ENCODE data around the gene NYAP2.

NYAP2 gene

DNA sequence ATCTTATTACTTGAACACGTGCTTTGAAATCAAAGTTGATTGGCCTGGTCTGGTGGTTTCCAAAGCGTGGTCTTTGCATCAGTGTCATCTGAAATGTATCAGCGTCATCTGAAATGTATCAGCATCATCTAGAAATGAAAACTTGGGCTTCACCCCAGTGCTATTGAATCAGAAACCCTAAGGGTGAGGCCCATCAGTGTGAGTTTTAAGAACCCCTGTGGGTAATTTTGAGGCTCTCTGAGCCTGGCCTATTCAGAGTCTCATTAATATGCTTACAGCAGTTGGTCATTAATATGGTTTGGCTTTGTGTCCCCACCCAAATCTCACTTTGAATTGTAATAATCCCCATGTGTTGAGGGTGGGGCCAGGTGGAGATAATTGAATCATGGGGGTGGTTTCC, 85.2 kb downstream of the NYAP2 start:
- H3K4me1 ChIP-seq (ENCODE audit: control insufficient read depth, insufficient read depth, low read length) = no peaks in the 10 kb centered on the region
- no peak overlapping the region for H3K9ac ChIP-seq (ENCODE audit: low read length)
- H3K36me3 ChIP-seq (ENCODE audit: control insufficient read depth, insufficient read depth, low read length) = no peaks in the 10 kb centered on the region
- H3K4me3 ChIP-seq (ENCODE audit: low read depth, low read length) = no peak overlapping the region
- no peak overlapping the region for H3K27ac ChIP-seq (ENCODE audit: low read depth, low read length)
- no peaks in the 10 kb centered on the region for H3K9me3 ChIP-seq (ENCODE audit: control insufficient read depth, insufficient read depth, low read depth, low read length)
- H3K27me3 ChIP-seq (ENCODE audit: control insufficient read depth, insufficient read depth, low read length) = no peaks in the 10 kb centered on the region

DNA sequence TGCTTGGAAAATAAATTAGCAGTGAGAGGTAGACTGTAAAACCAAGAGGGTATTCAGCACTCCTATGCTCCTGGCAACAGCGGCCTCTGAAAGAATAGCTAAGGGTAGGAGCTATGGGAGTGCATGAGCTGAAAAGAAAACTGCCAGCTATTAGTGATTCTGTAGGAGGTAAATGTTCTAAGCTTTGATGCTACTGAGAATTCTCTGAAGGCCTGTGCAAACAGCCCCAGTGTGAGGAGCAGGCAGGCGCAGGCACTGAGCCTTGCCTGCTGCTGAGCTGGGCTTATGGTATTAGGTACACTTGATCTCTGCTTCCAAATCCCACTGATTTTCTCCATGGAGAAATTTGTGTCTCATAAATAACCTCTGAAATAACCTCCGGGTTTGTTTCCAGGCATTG, 86.7 kb downstream of the NYAP2 start:
- Histone ChIP-seq H3K4me1 (ENCODE audit: control insufficient read depth, insufficient read depth, low read length) (no peaks in the 10 kb centered on the region), H3K27ac (ENCODE audit: low read depth, low read length) (no peak overlapping the region), H3K9ac (ENCODE audit: low read length) (no peak overlapping the region), H3K36me3 (ENCODE audit: control insufficient read depth, insufficient read depth, low read length) (no peaks in the 10 kb centered on the region), H3K9me3 (ENCODE audit: control insufficient read depth, insufficient read depth, low read depth, low read length) (no peaks in the 10 kb centered on the region), H3K4me3 (ENCODE audit: low read depth, low read length) (no peak overlapping the region), H3K27me3 (ENCODE audit: control insufficient read depth, insufficient read depth, low read length) (no peaks in the 10 kb centered on the region)

- H3K27me3 ChIP-seq (ENCODE audit: control insufficient read depth, insufficient read depth, low read length) = no peaks in the 10 kb centered on the region
These were observed 88.4 kb downstream of the NYAP2 start for GRCh38 chr2:225487878-225488416.

GRCh38 chr2:225488743-225489142, 89.2 kb downstream of the NYAP2 start:
- Histone ChIP-seq H3K4me1 (ENCODE audit: control insufficient read depth, insufficient read depth, low read length) (no peaks in the 10 kb centered on the region), H3K4me3 (ENCODE audit: low read depth, low read length) (no peak overlapping the region), H3K9me3 (ENCODE audit: control insufficient read depth, insufficient read depth, low read depth, low read length) (no peaks in the 10 kb centered on the region), H3K9ac (ENCODE audit: low read length) (no peak overlapping the region), H3K27ac (ENCODE audit: low read depth, low read length) (no peak overlapping the region), H3K27me3 (ENCODE audit: control insufficient read depth, insufficient read depth, low read length) (no peaks in the 10 kb centered on the region), H3K36me3 (ENCODE audit: control insufficient read depth, insufficient read depth, low read length) (no peaks in the 10 kb centered on the region)

More at GRCh38 chr2:225487878-225488416, 88.4 kb downstream of the NYAP2 start:
- H3K9ac ChIP-seq (ENCODE audit: low read length) = no peak overlapping the region
- H3K4me3 ChIP-seq (ENCODE audit: low read depth, low read length) = no peak overlapping the region
- H3K9me3 ChIP-seq (ENCODE audit: control insufficient read depth, insufficient read depth, low read depth, low read length) = no peaks in the 10 kb centered on the region
- no peaks in the 10 kb centered on the region for H3K4me1 ChIP-seq (ENCODE audit: control insufficient read depth, insufficient read depth, low read length)
- H3K27ac ChIP-seq (ENCODE audit: low read depth, low read length) = no peak overlapping the region
- H3K36me3 ChIP-seq (ENCODE audit: control insufficient read depth, insufficient read depth, low read length) = no peaks in the 10 kb centered on the region

DNA sequence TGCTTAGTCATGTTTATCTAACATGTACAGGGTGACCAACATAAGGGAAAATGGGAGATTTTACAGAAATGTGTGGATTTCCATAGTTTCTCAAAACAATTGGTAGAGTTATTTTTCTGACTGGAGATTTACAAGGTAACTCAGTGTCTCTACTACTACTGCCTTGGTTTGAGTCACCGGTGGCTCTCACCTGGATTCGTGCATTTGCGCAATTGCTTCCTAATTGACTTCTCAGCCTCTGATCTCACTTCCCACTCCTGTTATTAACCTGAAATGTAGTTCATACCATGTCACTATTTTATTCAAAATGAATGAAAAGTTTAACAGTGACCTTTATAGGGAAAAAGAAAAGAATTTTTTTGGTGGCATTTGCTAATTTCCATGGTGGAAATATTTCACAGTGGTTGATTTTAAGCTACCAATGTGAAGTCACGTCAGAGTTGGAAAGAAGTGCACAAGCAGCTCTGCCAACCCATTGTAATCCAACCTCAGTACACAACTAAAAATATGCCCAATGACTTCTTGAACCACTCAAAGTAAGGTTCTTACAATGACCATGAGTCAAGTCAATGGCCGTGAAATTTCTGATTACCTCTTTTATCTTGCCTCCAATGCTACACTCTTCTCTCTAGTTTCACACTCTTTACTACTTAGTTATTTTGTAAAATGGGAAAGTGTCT, 94.0 kb downstream of the NYAP2 start:
- Histone ChIP-seq H3K27ac (ENCODE audit: low read depth, low read length) (no peak overlapping the region), H3K4me1 (ENCODE audit: control insufficient read depth, insufficient read depth, low read length) (peaks cover 13% of the 10 kb centered on the region), H3K9me3 (ENCODE audit: control insufficient read depth, insufficient read depth, low read depth, low read length) (no peaks in the 10 kb centered on the region), H3K27me3 (ENCODE audit: control insufficient read depth, insufficient read depth, low read length) (no peaks in the 10 kb centered on the region), H3K9ac (ENCODE audit: low read length) (no peak overlapping the region), H3K4me3 (ENCODE audit: low read depth, low read length) (no peak overlapping the region), H3K36me3 (ENCODE audit: control insufficient read depth, insufficient read depth, low read length) (no peaks in the 10 kb centered on the region)

GRCh38 chr2:225494100-225494459, 94.6 kb downstream of the NYAP2 start:
- Histone ChIP-seq H3K4me1 (ENCODE audit: control insufficient read depth, insufficient read depth, low read length) (peaks cover 13% of the 10 kb centered on the region), H3K27ac (ENCODE audit: low read depth, low read length) (no peak overlapping the region), H3K27me3 (ENCODE audit: control insufficient read depth, insufficient read depth, low read length) (no peaks in the 10 kb centered on the region), H3K9me3 (ENCODE audit: control insufficient read depth, insufficient read depth, low read depth, low read length) (no peaks in the 10 kb centered on the region), H3K36me3 (ENCODE audit: control insufficient read depth, insufficient read depth, low read length) (no peaks in the 10 kb centered on the region), H3K4me3 (ENCODE audit: low read depth, low read length) (no peak overlapping the region), H3K9ac (ENCODE audit: low read length) (no peak overlapping the region)

DNA sequence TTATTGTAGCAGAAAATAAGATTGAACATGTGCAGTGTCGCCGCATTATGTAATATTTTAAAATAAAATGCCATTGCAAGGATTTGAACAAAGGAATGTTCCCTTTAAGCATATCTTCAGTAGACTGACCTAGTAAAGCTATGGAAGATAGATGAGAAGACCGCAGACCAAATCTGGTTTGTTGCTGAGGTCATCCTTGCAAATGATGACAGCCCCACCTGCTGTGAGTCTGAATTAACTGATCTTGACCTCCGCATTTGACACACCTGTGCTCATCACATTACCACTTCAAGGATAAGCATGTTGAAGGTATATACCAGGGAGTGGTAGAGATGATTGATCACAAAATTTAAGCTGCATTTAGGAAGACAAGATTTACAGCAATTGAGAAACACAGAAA, 96.2 kb downstream of the NYAP2 start:
- Histone ChIP-seq H3K36me3 (ENCODE audit: control insufficient read depth, insufficient read depth, low read length) (no peaks in the 10 kb centered on the region), H3K9ac (ENCODE audit: low read length) (no peak overlapping the region), H3K4me3 (ENCODE audit: low read depth, low read length) (no peak overlapping the region), H3K27me3 (ENCODE audit: control insufficient read depth, insufficient read depth, low read length) (no peaks in the 10 kb centered on the region), H3K27ac (ENCODE audit: low read depth, low read length) (no peak overlapping the region), H3K9me3 (ENCODE audit: control insufficient read depth, insufficient read depth, low read depth, low read length) (no peaks in the 10 kb centered on the region), H3K4me1 (ENCODE audit: control insufficient read depth, insufficient read depth, low read length) (peaks cover 13% of the 10 kb centered on the region)

GRCh38 chr2:225496568-225496967, 97.1 kb downstream of the NYAP2 start:
- Histone ChIP-seq H3K27ac (ENCODE audit: low read depth, low read length) (no peak overlapping the region), H3K27me3 (ENCODE audit: control insufficient read depth, insufficient read depth, low read length) (no peaks in the 10 kb centered on the region), H3K4me3 (ENCODE audit: low read depth, low read length) (no peak overlapping the region), H3K9ac (ENCODE audit: low read length) (no peak overlapping the region), H3K4me1 (ENCODE audit: control insufficient read depth, insufficient read depth, low read length) (peaks cover 13% of the 10 kb centered on the region), H3K36me3 (ENCODE audit: control insufficient read depth, insufficient read depth, low read length) (no peaks in the 10 kb centered on the region), H3K9me3 (ENCODE audit: control insufficient read depth, insufficient read depth, low read depth, low read length) (no peaks in the 10 kb centered on the region)

DNA sequence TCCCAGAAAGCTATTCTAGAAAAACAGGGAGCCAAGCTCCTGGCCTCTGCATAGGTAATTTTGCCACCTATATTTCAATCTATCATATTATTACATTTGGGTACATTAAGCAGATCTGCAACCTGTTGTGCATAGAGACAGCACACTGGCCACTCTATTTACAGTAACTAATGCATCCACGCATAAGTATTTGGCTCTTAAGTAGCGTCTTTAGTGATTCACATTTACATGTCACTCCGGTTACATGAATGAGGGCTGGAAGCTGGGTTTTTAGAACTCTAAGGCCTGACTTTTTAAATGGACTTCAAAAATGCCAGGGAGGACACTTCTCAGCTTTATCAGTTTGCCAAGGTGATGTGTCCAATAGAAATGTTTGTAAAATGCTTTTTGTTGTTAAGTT, 97.7 kb downstream of the NYAP2 start:
- H3K36me3 ChIP-seq (ENCODE audit: control insufficient read depth, insufficient read depth, low read length) = no peaks in the 10 kb centered on the region
- H3K27ac ChIP-seq (ENCODE audit: low read depth, low read length) = no peak overlapping the region
- no peaks in the 10 kb centered on the region for H3K9me3 ChIP-seq (ENCODE audit: control insufficient read depth, insufficient read depth, low read depth, low read length)
- H3K9ac ChIP-seq (ENCODE audit: low read length) = no peak overlapping the region
- no peak overlapping the region for H3K4me3 ChIP-seq (ENCODE audit: low read depth, low read length)
- H3K27me3 ChIP-seq (ENCODE audit: control insufficient read depth, insufficient read depth, low read length) = no peaks in the 10 kb centered on the region
- H3K4me1 ChIP-seq (ENCODE audit: control insufficient read depth, insufficient read depth, low read length) = peaks cover 13% of the 10 kb centered on the region

GRCh38 chr2:225501022-225501421, 101.5 kb downstream of the NYAP2 start:
- no peaks in the 10 kb centered on the region for H3K9me3 ChIP-seq (ENCODE audit: control insufficient read depth, insufficient read depth, low read depth, low read length)
- H3K9ac ChIP-seq (ENCODE audit: low read length) = no peak overlapping the region
- peaks cover 9% of the 10 kb centered on the region for H3K4me1 ChIP-seq (ENCODE audit: control insufficient read depth, insufficient read depth, low read length)
- no peaks in the 10 kb centered on the region for H3K27me3 ChIP-seq (ENCODE audit: control insufficient read depth, insufficient read depth, low read length)
- no peak overlapping the region for H3K27ac ChIP-seq (ENCODE audit: low read depth, low read length)
- H3K36me3 ChIP-seq (ENCODE audit: control insufficient read depth, insufficient read depth, low read length) = no peaks in the 10 kb centered on the region
- no peak overlapping the region for H3K4me3 ChIP-seq (ENCODE audit: low read depth, low read length)

DNA sequence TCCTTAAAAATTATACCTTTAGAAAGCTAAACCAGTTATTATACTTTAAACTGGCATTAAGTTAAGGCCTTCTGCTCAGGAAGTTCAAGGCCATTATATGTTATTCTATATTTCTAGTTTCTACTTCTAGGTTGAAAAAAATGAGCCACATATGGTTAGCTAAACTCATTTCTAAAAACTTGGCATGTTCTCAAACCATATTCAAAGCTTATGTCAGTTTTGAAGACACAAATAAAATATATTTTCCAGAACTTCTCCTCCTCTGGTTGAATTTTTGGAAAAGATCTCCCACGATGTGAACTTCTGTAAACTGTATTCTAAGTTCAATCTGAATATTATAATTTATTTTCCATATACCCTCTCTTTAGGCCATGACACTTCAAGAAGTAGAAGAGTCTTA, 103.5 kb downstream of the NYAP2 start:
- Histone ChIP-seq H3K36me3 (ENCODE audit: control insufficient read depth, insufficient read depth, low read length) (no peaks in the 10 kb centered on the region), H3K9ac (ENCODE audit: low read length) (no peak overlapping the region), H3K4me1 (ENCODE audit: control insufficient read depth, insufficient read depth, low read length) (no peaks in the 10 kb centered on the region), H3K27me3 (ENCODE audit: control insufficient read depth, insufficient read depth, low read length) (no peaks in the 10 kb centered on the region), H3K9me3 (ENCODE audit: control insufficient read depth, insufficient read depth, low read depth, low read length) (no peaks in the 10 kb centered on the region), H3K27ac (ENCODE audit: low read depth, low read length) (no peak overlapping the region), H3K4me3 (ENCODE audit: low read depth, low read length) (no peak overlapping the region)

Data from HUES6 (cell line).